Measurements from ENCODE around the gene DDB1.

Gene DDB1

GRCh38 chr11:61334434-61335354 is 1.8 kb upstream of the DDB1 start:
- ATAC-seq: no peak

GRCh38 chr11:61333550-61334433 is 887 bp upstream of the DDB1 start:
- ATAC-seq: no peak

- ATAC-seq: no peak
These were observed 566 bp downstream of the DDB1 start for GRCh38 chr11:61332281-61332796.

- no peak for ATAC-seq
These were observed 1.3 kb downstream of the DDB1 start for GRCh38 chr11:61331651-61332050.

- no peak for ATAC-seq
These were observed 3.0 kb downstream of the DDB1 start for GRCh38 chr11:61329871-61330270.

- no peak for ATAC-seq
These were observed 4.6 kb downstream of the DDB1 start for GRCh38 chr11:61328351-61328750.

GRCh38 chr11:61327669-61328071 is 5.2 kb downstream of the DDB1 start:
- ATAC-seq: no peak

- ATAC-seq: no peak
These were observed 7.1 kb downstream of the DDB1 start for GRCh38 chr11:61325649-61326414.

GRCh38 chr11:61315260-61315659 is 17.6 kb downstream of the DDB1 start:
- no peak for ATAC-seq

- ATAC-seq: no peak
These were observed 22.2 kb downstream of the DDB1 start for GRCh38 chr11:61310749-61311148.

- ATAC-seq: no peak
These were observed 23.2 kb downstream of the DDB1 start for GRCh38 chr11:61309739-61310138.

- ATAC-seq: no peak
These were observed 23.8 kb downstream of the DDB1 start for GRCh38 chr11:61309141-61309540.

- no peak for ATAC-seq
These were observed 25.6 kb downstream of the DDB1 start for GRCh38 chr11:61307354-61307753.

- no peak for ATAC-seq
These were observed 26.7 kb downstream of the DDB1 start for GRCh38 chr11:61306221-61306620.

GRCh38 chr11:61305417-61305816 is 27.5 kb downstream of the DDB1 start:
- ATAC-seq: no peak

GRCh38 chr11:61303725-61304124 is 29.2 kb downstream of the DDB1 start:
- no peak for ATAC-seq

- ATAC-seq: no peak
These were observed 30.4 kb downstream of the DDB1 start for GRCh38 chr11:61302550-61302949.

- ATAC-seq: no peak
These were observed 34.2 kb downstream of the DDB1 start for GRCh38 chr11:61298663-61299244.

- ATAC-seq: no peak
These were observed 35.2 kb downstream of the DDB1 start for GRCh38 chr11:61297746-61298145.

GRCh38 chr11:61297341-61297740 is 35.6 kb downstream of the DDB1 start:
- ATAC-seq: no peak

- no peak for ATAC-seq
These were observed 37.3 kb downstream of the DDB1 start for GRCh38 chr11:61295596-61295926.
